Measurements from ENCODE around the gene CARD8. TPM values are rescaled to one million over a fixed set of nuclear protein-coding genes. Genes with fewer than 3 reads are reported as not detected.

Gene CARD8
- total RNA-seq, 1 donor from 2014 or later: 88.2 TPM

DNA sequence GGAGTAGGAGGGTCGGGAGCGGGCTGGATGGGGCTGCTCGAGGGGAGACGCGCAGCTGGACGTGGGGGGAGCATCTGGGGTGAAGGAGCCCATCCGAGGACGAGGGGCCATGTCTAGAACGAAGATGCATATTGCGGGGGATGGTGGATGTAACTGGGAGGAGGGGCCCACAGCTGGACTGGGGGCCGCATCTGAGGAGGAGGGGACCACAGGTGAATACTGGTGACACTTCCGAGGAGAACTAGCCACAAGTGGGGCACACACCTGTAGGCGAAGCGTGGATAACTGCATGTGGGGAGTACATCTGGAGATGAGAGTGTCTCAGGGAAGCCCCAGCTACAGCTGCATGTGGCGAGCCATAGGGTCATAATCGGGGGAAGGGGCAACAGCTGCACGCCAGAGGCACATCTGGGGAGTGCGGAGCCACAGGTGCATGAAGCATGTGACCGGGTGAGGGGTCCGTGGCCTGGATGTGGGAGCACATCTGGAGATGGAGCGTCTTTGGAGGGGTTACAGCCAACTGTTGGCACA is 84.8 kb downstream of the CARD8 start:
- no peak for TF ChIP-seq CTCF (IDR thresholded peaks at IDR 0.05)

GRCh38 chr19:48169939-48170803 is 85.5 kb downstream of the CARD8 start, which contains the start of the genes LIG1 and ZSWIM9:
LIG1 (minus strand) TSS chr19:48170344; CDS start chr19:48165566, 4,778 bp downstream.
ZSWIM9 (plus strand) TSS chr19:48170680; CDS start chr19:48171803, 1,123 bp downstream.
- Histone ChIP-seq H3K27me3 (no peaks in the 10 kb centered on the region), H3K4me1 (peaks cover 7% of the 10 kb centered on the region), H3K9me3 (no peaks in the 10 kb centered on the region), H3K27ac (peak within 1 kb of the TSS; percentile 90), H3K36me3 (no peaks in the 10 kb centered on the region), H3K4me3 (peak within 1 kb of the TSS; percentile 82)
- ATAC-seq (peak; percentile 93), DNase-seq (peak; percentile 97)
- TF ChIP-seq CTCF (IDR thresholded peaks at IDR 0.05): no peak
- intact Hi-C loops (cut with DNase I): no loop called here

More for the DNA sequence above, 84.8 kb downstream of the CARD8 start:
- ATAC-seq (no peak), DNase-seq (no peak)
- intact Hi-C loops (cut with DNase I): no loop called here
- Histone ChIP-seq H3K4me1 (peaks cover 7% of the 10 kb centered on the region), H3K4me3 (peak overlapping the region; percentile 82), H3K27me3 (no peaks in the 10 kb centered on the region), H3K27ac (peak overlapping the region; percentile 90), H3K9me3 (no peaks in the 10 kb centered on the region), H3K36me3 (no peaks in the 10 kb centered on the region)

- peak; percentile 87 for ATAC-seq
Measured at GRCh38 chr19:48169578-48169938, 86.2 kb downstream of the CARD8 start.

GRCh38 chr19:48168689-48169088 is 87.0 kb downstream of the CARD8 start:
- Histone ChIP-seq H3K36me3 (peaks cover 6% of the 10 kb centered on the region), H3K27me3 (no peaks in the 10 kb centered on the region), H3K27ac (no peak overlapping the region), H3K4me1 (peaks cover 7% of the 10 kb centered on the region), H3K4me3 (no peak overlapping the region), H3K9me3 (no peaks in the 10 kb centered on the region)
- intact Hi-C loops (cut with DNase I): no loop called here
- TF ChIP-seq CTCF (IDR thresholded peaks at IDR 0.05): no peak
- ATAC-seq (no peak), DNase-seq (no peak)

More at GRCh38 chr19:48169578-48169938, 86.2 kb downstream of the CARD8 start:
- no peak for TF ChIP-seq CTCF (IDR thresholded peaks at IDR 0.05)
- Histone ChIP-seq H3K36me3 (peaks cover 2% of the 10 kb centered on the region), H3K27ac (peak overlapping the region; percentile 90), H3K4me3 (peak overlapping the region; percentile 82), H3K9me3 (no peaks in the 10 kb centered on the region), H3K4me1 (peaks cover 7% of the 10 kb centered on the region), H3K27me3 (no peaks in the 10 kb centered on the region)
- DNase-seq: peak; percentile 94
- intact Hi-C loops (cut with DNase I): no loop called here

DNA sequence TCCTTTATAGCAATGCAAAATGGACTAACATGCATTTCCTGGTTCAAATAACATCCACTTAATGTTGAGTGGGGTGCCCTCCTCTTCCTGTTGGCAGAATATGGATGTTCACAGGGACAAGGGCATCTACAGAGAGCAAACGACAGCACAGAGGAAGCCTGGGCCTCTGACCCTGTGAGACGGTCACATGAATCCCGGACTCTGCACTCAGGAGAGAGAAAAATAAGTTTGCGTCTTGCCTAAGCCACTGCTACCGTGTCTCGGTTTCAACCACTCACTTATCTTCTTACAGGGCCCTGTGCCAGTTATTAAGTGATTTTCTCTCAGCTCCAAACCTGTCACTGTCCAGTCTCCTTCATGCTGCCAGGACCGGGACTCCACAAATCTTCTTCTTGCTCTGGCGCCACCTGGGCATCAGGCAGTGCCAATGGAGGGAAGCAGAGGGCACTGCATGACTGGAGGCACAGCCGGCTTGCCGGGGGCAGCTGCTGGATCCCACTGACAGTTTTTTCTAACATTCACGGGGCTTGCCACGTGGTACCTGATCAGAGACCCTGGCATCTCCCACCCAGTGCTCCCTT is 97.4 kb downstream of the CARD8 start:
- intact Hi-C loops (cut with DNase I): loop anchor here (10.0 kb wide), 1 partner anchor 63 kb away; no protein-coding TSS in a partner anchor

More for the DNA sequence above, 97.4 kb downstream of the CARD8 start:
- no peak overlapping the region for H3K4me3 ChIP-seq
- TF ChIP-seq CTCF (IDR thresholded peaks at IDR 0.05): no peak
- no peak overlapping the region for H3K27ac ChIP-seq
- H3K4me1 ChIP-seq: no peaks in the 10 kb centered on the region
- H3K9me3 ChIP-seq: no peaks in the 10 kb centered on the region
- peaks cover 6% of the 10 kb centered on the region for H3K36me3 ChIP-seq
- no peaks in the 10 kb centered on the region for H3K27me3 ChIP-seq
- ATAC-seq: no peak
- DNase-seq: no peak

Other genes starting within 250 kb of the CARD8 start
- gene CABP5, start 211.8 kb downstream of the CARD8 start, total RNA-seq: not detected
- 14.7 TPM for gene PLA2G4C, start 145.1 kb downstream of the CARD8 start, total RNA-seq
- 17.7 TPM for gene LIG1, start 85.6 kb downstream of the CARD8 start, total RNA-seq
- gene ZSWIM9, start 85.2 kb downstream of the CARD8 start, total RNA-seq: 7.5 TPM
- gene ZNF114, start 14.2 kb upstream of the CARD8 start, total RNA-seq: 1.8 TPM
- gene EMP3, start 69.6 kb upstream of the CARD8 start, total RNA-seq: 87.8 TPM
- 10.7 TPM for gene TMEM143, start 108.0 kb upstream of the CARD8 start, total RNA-seq
- not detected for gene SYNGR4, start 108.5 kb upstream of the CARD8 start, total RNA-seq
- 138 TPM for gene KDELR1, start 135.6 kb upstream of the CARD8 start, total RNA-seq
- 0.61 TPM for gene GRIN2D, start 137.8 kb upstream of the CARD8 start, total RNA-seq
- gene GRWD1, start 190.1 kb upstream of the CARD8 start, total RNA-seq: 27.1 TPM
- 1.1 TPM for gene KCNJ14, start 199.7 kb upstream of the CARD8 start, total RNA-seq
- gene CYTH2, start 213.5 kb upstream of the CARD8 start, total RNA-seq: 60.7 TPM